ENCODE measurements around the gene YARS1. TPM values are rescaled to one million over a fixed set of nuclear protein-coding genes. Genes with fewer than 3 reads are reported as not detected.
A peak's percentile ranks its signal among the peaks of the same experiment; 100 is the strongest.

Gene YARS1
- total and polyA plus RNA-seq, 2 of the 13 experiments (the other 11 are each of a cell fraction or from before 2014, with no cell fraction given) = 50.1 to 113 TPM

- TF ChIP-seq HNF1B (CRISPR knock-in tag; IDR thresholded peaks at IDR 0.05) = peak; percentile 89
- TF ChIP-seq MZF1 (CRISPR knock-in tag; IDR thresholded peaks at IDR 0.05; ENCODE audit: borderline replicate concordance) = no peak
- no peak for TF ChIP-seq ZNF496 (CRISPR knock-in tag; IDR thresholded peaks at IDR 0.05; ENCODE audit: insufficient replicate concordance)
- no peak for TF ChIP-seq ZNF276 (CRISPR knock-in tag; IDR thresholded peaks at IDR 0.05; ENCODE audit: low read depth)
- no peak for TF ChIP-seq KLF15 (CRISPR knock-in tag; IDR thresholded peaks at IDR 0.05; ENCODE audit: borderline replicate concordance)
- no peak for TF ChIP-seq ZNF766 (CRISPR knock-in tag; IDR thresholded peaks at IDR 0.05; ENCODE audit: borderline replicate concordance)
- TF ChIP-seq FOXK1 (CRISPR knock-in tag; IDR thresholded peaks at IDR 0.05; ENCODE audit: borderline replicate concordance, low read depth) = peak; percentile 13; the same call in 1 of the 2 replicates
- no peak for TF ChIP-seq NPAS2 (CRISPR knock-in tag; IDR thresholded peaks at IDR 0.05; ENCODE audit: borderline replicate concordance)
- no peak for TF ChIP-seq ZBTB46 (CRISPR knock-in tag; IDR thresholded peaks at IDR 0.05; ENCODE audit: borderline replicate concordance)
- no peak for TF ChIP-seq ZBTB43 (CRISPR knock-in tag; conservative IDR thresholded peaks at IDR 0.05)
- TF ChIP-seq ASH2L (IDR thresholded peaks at IDR 0.05; ENCODE audit: insufficient read length, low read depth, low read length) = peak; percentile 62
- TF ChIP-seq TOE1 (CRISPR knock-in tag; IDR thresholded peaks at IDR 0.05) = no peak
- TF ChIP-seq ZNF788 (CRISPR knock-in tag; IDR thresholded peaks at IDR 0.05; ENCODE audit: borderline replicate concordance) = peak; percentile 93; the same call in 1 of the 2 replicates
- TF ChIP-seq KDM5A (IDR thresholded peaks at IDR 0.05; ENCODE audit: borderline replicate concordance, low read length) = no peak; the same call in 1 of the 2 replicates
- TF ChIP-seq ATAD3A (CRISPR knock-in tag; IDR thresholded peaks at IDR 0.05) = no peak
- peak; percentile 98 for TF ChIP-seq ATF3 (CRISPR knock-in tag; IDR thresholded peaks at IDR 0.05)
- TF ChIP-seq ZSCAN21 (CRISPR knock-in tag; IDR thresholded peaks at IDR 0.05; ENCODE audit: borderline replicate concordance) = peak; percentile 45; the same call in 1 of the 2 replicates
- no peak for TF ChIP-seq ZNF674 (CRISPR knock-in tag; IDR thresholded peaks at IDR 0.05; ENCODE audit: low read depth)
- peak in 1 of 2 experiments; percentile 58; a peak in 2 of 4 replicates for TF ChIP-seq EP300 (IDR thresholded peaks at IDR 0.05; ENCODE audit: low read depth in 2 of 2, low read length in 2 of 2)
- peak; percentile 75 for TF ChIP-seq EP300 (CRISPR knock-in tag; IDR thresholded peaks at IDR 0.05; ENCODE audit: borderline replicate concordance)
Observed at GRCh38 chr1:32759997-32760623, 57.0 kb downstream of the YARS1 start (continued).

Measured in HepG2 (cell line).